Measurements from ENCODE around the gene ALDOA.

The ALDOA gene

GRCh38 chr16:30068750-30069610, 3.4 kb downstream of the ALDOA start:
- Mint-ChIP-seq H3K36me3 (peaks cover 59 to 72% of the 10 kb centered on the region in 2 donors), H3K27ac (peak overlapping the region; percentile 47), H3K4me1 (peaks cover 22 to 41% of the 10 kb centered on the region in 2 donors), H3K9me3 (no peaks in the 10 kb centered on the region), H3K27me3 (no peaks in the 10 kb centered on the region), H3K4me3 (peak overlapping the region in 1 of 2 donors; percentile 29)
- DNase-seq (no peak), ATAC-seq (replicated peaks) (no peak)

- ATAC-seq (replicated peaks) (no peak), DNase-seq (no peak)
- peak overlapping the region; percentile 76 for H3K27ac Mint-ChIP-seq
- peaks cover 24 to 39% of the 10 kb centered on the region in 2 donors for H3K4me1 Mint-ChIP-seq
- no peaks in the 10 kb centered on the region for H3K27me3 Mint-ChIP-seq
- H3K4me3 Mint-ChIP-seq: peak overlapping the region in 1 of 2 donors; percentile 21
- H3K9me3 Mint-ChIP-seq: no peaks in the 10 kb centered on the region
- peaks cover 61 to 71% of the 10 kb centered on the region in 2 donors for H3K36me3 Mint-ChIP-seq
Observed at GRCh38 chr16:30069611-30070462, 4.3 kb downstream of the ALDOA start.

- H3K4me3 Mint-ChIP-seq: no peak overlapping the region
Observed at GRCh38 chr16:30070490-30070889, 4.9 kb downstream of the ALDOA start.

GRCh38 chr16:30075503-30076275, 10.1 kb downstream of the ALDOA start, which contains the start of gene PPP4C:
Gene PPP4C (plus strand): TSS chr16:30075994. CDS start chr16:30076378, 384 bp downstream.
- Mint-ChIP-seq H3K27ac (peak within 1 kb of the TSS; percentile 99), H3K4me3 (peak within 1 kb of the TSS; percentile 89 to 99), H3K4me1 (peaks cover 24 to 41% of the 10 kb centered on the region in 2 donors), H3K36me3 (peaks cover 36 to 57% of the 10 kb centered on the region in 2 donors), H3K9me3 (no peaks in the 10 kb centered on the region), H3K27me3 (no peaks in the 10 kb centered on the region)
- peak; percentile 85 for DNase-seq
- ATAC-seq (replicated peaks): peak; percentile 93 to 95

More at GRCh38 chr16:30070490-30070889, 4.9 kb downstream of the ALDOA start:
- Mint-ChIP-seq H3K27me3 (no peaks in the 10 kb centered on the region), H3K36me3 (peaks cover 61 to 65% of the 10 kb centered on the region in 2 donors), H3K4me1 (peaks cover 22 to 39% of the 10 kb centered on the region in 2 donors), H3K9me3 (no peaks in the 10 kb centered on the region), H3K27ac (peak overlapping the region; percentile 76)
- no peak for ATAC-seq (replicated peaks)
- DNase-seq: no peak

- Mint-ChIP-seq H3K27me3 (no peaks in the 10 kb centered on the region), H3K36me3 (peaks cover 33 to 60% of the 10 kb centered on the region in 2 donors), H3K27ac (peak overlapping the region; percentile 99), H3K4me1 (peaks cover 24 to 41% of the 10 kb centered on the region in 2 donors), H3K4me3 (peak overlapping the region; percentile 89 to 99), H3K9me3 (no peaks in the 10 kb centered on the region)
- DNase-seq (no peak), ATAC-seq (replicated peaks) (peak; percentile 48 to 51)
Observed at GRCh38 chr16:30076276-30076791, 10.8 kb downstream of the ALDOA start.

GRCh38 chr16:30077656-30078055, 12.1 kb downstream of the ALDOA start:
- Mint-ChIP-seq H3K36me3 (peaks cover 33 to 61% of the 10 kb centered on the region in 2 donors), H3K27ac (peak overlapping the region; percentile 56), H3K4me1 (peaks cover 25 to 41% of the 10 kb centered on the region in 2 donors), H3K9me3 (no peaks in the 10 kb centered on the region), H3K27me3 (no peaks in the 10 kb centered on the region), H3K4me3 (peak overlapping the region in 1 of 2 donors; percentile 13)
- no peak for ATAC-seq (replicated peaks)
- DNase-seq: no peak

- no peak for ATAC-seq (replicated peaks)
Observed at GRCh38 chr16:30078744-30079143, 13.2 kb downstream of the ALDOA start.

GRCh38 chr16:30079480-30079879, 13.9 kb downstream of the ALDOA start:
- no peaks in the 10 kb centered on the region for H3K27me3 Mint-ChIP-seq
- H3K4me1 Mint-ChIP-seq: peaks cover 25 to 41% of the 10 kb centered on the region in 2 donors
- no peak overlapping the region for H3K27ac Mint-ChIP-seq
- ATAC-seq (replicated peaks) (no peak), DNase-seq (no peak)
- no peaks in the 10 kb centered on the region for H3K9me3 Mint-ChIP-seq
- peaks cover 41 to 58% of the 10 kb centered on the region in 2 donors for H3K36me3 Mint-ChIP-seq
- H3K4me3 Mint-ChIP-seq: no peak overlapping the region

More at GRCh38 chr16:30078744-30079143, 13.2 kb downstream of the ALDOA start:
- no peaks in the 10 kb centered on the region for H3K9me3 Mint-ChIP-seq
- H3K27ac Mint-ChIP-seq: no peak overlapping the region
- H3K27me3 Mint-ChIP-seq: no peaks in the 10 kb centered on the region
- peaks cover 25 to 41% of the 10 kb centered on the region in 2 donors for H3K4me1 Mint-ChIP-seq
- H3K36me3 Mint-ChIP-seq: peaks cover 40 to 61% of the 10 kb centered on the region in 2 donors
- no peak for DNase-seq
- H3K4me3 Mint-ChIP-seq: no peak overlapping the region

- Mint-ChIP-seq H3K27me3 (no peaks in the 10 kb centered on the region), H3K4me1 (peaks cover 10 to 27% of the 10 kb centered on the region in 2 donors), H3K9me3 (peaks cover 0 to 1% of the 10 kb centered on the region in 2 donors), H3K27ac (peak overlapping the region; percentile 33), H3K36me3 (peaks cover 51 to 53% of the 10 kb centered on the region in 2 donors), H3K4me3 (no peak overlapping the region)
- no peak for DNase-seq
- ATAC-seq (replicated peaks): no peak
Observed at GRCh38 chr16:30082545-30083090, 17.1 kb downstream of the ALDOA start.

- Mint-ChIP-seq H3K27ac (peak overlapping the region; percentile 33), H3K27me3 (no peaks in the 10 kb centered on the region), H3K36me3 (peaks cover 51% of the 10 kb centered on the region in 2 donors), H3K9me3 (peaks cover 0 to 2% of the 10 kb centered on the region in 2 donors), H3K4me3 (no peak overlapping the region), H3K4me1 (peaks cover 5 to 19% of the 10 kb centered on the region in 2 donors)
- DNase-seq (no peak), ATAC-seq (replicated peaks) (no peak)
Observed at GRCh38 chr16:30083216-30084055, 17.9 kb downstream of the ALDOA start.

- Mint-ChIP-seq H3K9me3 (peaks cover 0 to 2% of the 10 kb centered on the region in 2 donors), H3K27me3 (no peaks in the 10 kb centered on the region), H3K4me3 (no peak overlapping the region), H3K27ac (no peak overlapping the region), H3K36me3 (peaks cover 48 to 49% of the 10 kb centered on the region in 2 donors), H3K4me1 (peaks cover 5 to 11% of the 10 kb centered on the region in 2 donors)
- no peak for DNase-seq
- ATAC-seq (replicated peaks): peak in 1 of 2 donors; percentile 20
Observed at GRCh38 chr16:30084096-30084815, 18.7 kb downstream of the ALDOA start.

- no peak overlapping the region for H3K4me3 Mint-ChIP-seq
- no peak for ATAC-seq (replicated peaks)
- H3K36me3 Mint-ChIP-seq: peaks cover 42 to 44% of the 10 kb centered on the region in 2 donors
- no peaks in the 10 kb centered on the region for H3K27me3 Mint-ChIP-seq
- DNase-seq: no peak
- peaks cover 3 to 6% of the 10 kb centered on the region in 2 donors for H3K4me1 Mint-ChIP-seq
- H3K9me3 Mint-ChIP-seq: peaks cover 0 to 2% of the 10 kb centered on the region in 2 donors
- no peak overlapping the region for H3K27ac Mint-ChIP-seq
Observed at GRCh38 chr16:30084816-30085159, 19.2 kb downstream of the ALDOA start.
